Osteoblast (primary cell): ENCODE results near the gene PSMB5. TPM values are rescaled to one million over a fixed set of nuclear protein-coding genes. Genes with fewer than 3 reads are reported as not detected.
A peak's percentile ranks its signal among the peaks of the same experiment; 100 is the strongest.

Source experiments
- DNase-seq: peaks from one replicate; pipeline ENCODE4 v3.0.0; 2011; ENCODE audit warnings: low spot score, mixed read lengths; ENCODE audit not compliant: insufficient read length; ENCODE audit errors: missing footprints
- H2AFZ ChIP-seq: 2 replicates; pipeline ENCODE4 v1.6.0; 2011; ENCODE audit warnings: mild to moderate bottlenecking, low read length
- H3K27ac ChIP-seq: 2 replicates; pipeline ENCODE4 v1.5.1; 2011; ENCODE audit warnings: mild to moderate bottlenecking, low read depth, low read length, moderate library complexity
- H3K27me3 ChIP-seq: 2 replicates; pipeline ENCODE4 v1.6.0; 2012; ENCODE audit warnings: mild to moderate bottlenecking, control low read depth, inconsistent platforms, low read length, moderate library complexity; ENCODE audit not compliant: insufficient read depth
- H3K36me3 ChIP-seq: 2 replicates; pipeline ENCODE4 v1.5.1; 2011; ENCODE audit warnings: mild to moderate bottlenecking, low read length, control low read depth, moderate library complexity; ENCODE audit not compliant: insufficient read depth
- H3K4me1 ChIP-seq: 2 replicates; pipeline ENCODE4 v1.5.1; 2011; ENCODE audit warnings: mild to moderate bottlenecking, low read length, control low read depth, moderate library complexity; ENCODE audit not compliant: insufficient read depth
- H3K4me2 ChIP-seq: 2 replicates; pipeline ENCODE4 v1.6.0; 2011; ENCODE audit warnings: mild to moderate bottlenecking, low read length; ENCODE audit not compliant: insufficient read depth
- H3K4me3 ChIP-seq: fragments of 200-600 bp; sonication (generic); 3 replicates; pipeline ENCODE4 v1.5.1; 2012; ENCODE audit warnings: mild to moderate bottlenecking, low read length, inconsistent platforms; ENCODE audit not compliant: insufficient read depth
- H3K79me2 ChIP-seq: 2 replicates; pipeline ENCODE4 v1.6.0; 2012; ENCODE audit warnings: mild to moderate bottlenecking, low read length, control low read depth, inconsistent platforms; ENCODE audit not compliant: insufficient read depth
- H3K9me3 ChIP-seq: 2 replicates; pipeline ENCODE4 v1.5.1; 2011; ENCODE audit warnings: low read depth, low read length, control low read depth
- H4K20me1 ChIP-seq: 2 replicates; pipeline ENCODE4 v1.6.0; 2012; ENCODE audit warnings: mild to moderate bottlenecking, low read length, control low read depth; ENCODE audit not compliant: insufficient read depth
- total RNA-seq: library from RNA; depleted of rRNA; stranded (reverse); fragments of >200 nt; gene quantifications from 2 replicates; pipeline ENCODE4 v1.2.3, GENCODE V29; 2012
- TF ChIP-seq, protein P1 (sequence below): IDR thresholded peaks from 2 replicates; pipeline ENCODE4 v1.5.1; 2011; ENCODE audit warnings: mild to moderate bottlenecking, low read depth, low read length, moderate library complexity; ENCODE audit errors: extremely low read depth

Gene PSMB5
- total RNA-seq, 1 donor, result 162 TPM

GRCh38 chr14:23071244-23071920, 36.7 kb upstream of the PSMB5 start:
- Histone ChIP-seq H3K4me2 (peak overlapping the region; percentile 98), H3K4me1 (peaks cover 35% of the 10 kb centered on the region), H3K27me3 (no peaks in the 10 kb centered on the region), H3K27ac (peak overlapping the region; percentile 78), H3K4me3 (peak overlapping the region; percentile 86), H3K36me3 (peaks cover 73% of the 10 kb centered on the region), H3K79me2 (peaks cover 84% of the 10 kb centered on the region), H4K20me1 (peaks cover 34% of the 10 kb centered on the region), H2AFZ (peak overlapping the region; percentile 75), H3K9me3 (no peaks in the 10 kb centered on the region)
- DNase-seq, result peak; percentile 96
- TF ChIP-seq, protein P1, sequence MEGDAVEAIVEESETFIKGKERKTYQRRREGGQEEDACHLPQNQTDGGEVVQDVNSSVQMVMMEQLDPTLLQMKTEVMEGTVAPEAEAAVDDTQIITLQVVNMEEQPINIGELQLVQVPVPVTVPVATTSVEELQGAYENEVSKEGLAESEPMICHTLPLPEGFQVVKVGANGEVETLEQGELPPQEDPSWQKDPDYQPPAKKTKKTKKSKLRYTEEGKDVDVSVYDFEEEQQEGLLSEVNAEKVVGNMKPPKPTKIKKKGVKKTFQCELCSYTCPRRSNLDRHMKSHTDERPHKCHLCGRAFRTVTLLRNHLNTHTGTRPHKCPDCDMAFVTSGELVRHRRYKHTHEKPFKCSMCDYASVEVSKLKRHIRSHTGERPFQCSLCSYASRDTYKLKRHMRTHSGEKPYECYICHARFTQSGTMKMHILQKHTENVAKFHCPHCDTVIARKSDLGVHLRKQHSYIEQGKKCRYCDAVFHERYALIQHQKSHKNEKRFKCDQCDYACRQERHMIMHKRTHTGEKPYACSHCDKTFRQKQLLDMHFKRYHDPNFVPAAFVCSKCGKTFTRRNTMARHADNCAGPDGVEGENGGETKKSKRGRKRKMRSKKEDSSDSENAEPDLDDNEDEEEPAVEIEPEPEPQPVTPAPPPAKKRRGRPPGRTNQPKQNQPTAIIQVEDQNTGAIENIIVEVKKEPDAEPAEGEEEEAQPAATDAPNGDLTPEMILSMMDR, result no peak

GRCh38 chr14:23070262-23071129, 35.8 kb upstream of the PSMB5 start:
- Histone ChIP-seq H3K4me3 (peak overlapping the region; percentile 86), H3K79me2 (peaks cover 84% of the 10 kb centered on the region), H3K4me1 (peaks cover 35% of the 10 kb centered on the region), H2AFZ (no peak overlapping the region), H3K36me3 (peaks cover 73% of the 10 kb centered on the region), H3K9me3 (no peaks in the 10 kb centered on the region), H4K20me1 (peaks cover 41% of the 10 kb centered on the region), H3K27me3 (no peaks in the 10 kb centered on the region), H3K27ac (peak overlapping the region; percentile 78), H3K4me2 (peak overlapping the region; percentile 98)
- peak; percentile 65 for DNase-seq
- TF ChIP-seq, protein P1, result no peak

GRCh38 chr14:23069413-23069806, 34.7 kb upstream of the PSMB5 start:
- H3K27ac ChIP-seq, result no peak overlapping the region
- peak overlapping the region; percentile 37 for H3K4me2 ChIP-seq
- no peak overlapping the region for H2AFZ ChIP-seq
- H4K20me1 ChIP-seq, result peaks cover 41% of the 10 kb centered on the region
- no peaks in the 10 kb centered on the region for H3K9me3 ChIP-seq
- H3K4me3 ChIP-seq, result no peak overlapping the region
- H3K36me3 ChIP-seq, result peaks cover 71% of the 10 kb centered on the region
- TF ChIP-seq, protein P1, result no peak
- peak; percentile 21 for DNase-seq
- H3K27me3 ChIP-seq, result no peaks in the 10 kb centered on the region
- H3K4me1 ChIP-seq, result peaks cover 35% of the 10 kb centered on the region
- peaks cover 81% of the 10 kb centered on the region for H3K79me2 ChIP-seq
